ENCODE results near the gene KCNQ2.
"Not testable (repeated sequence)": the region's sequence is repeated elsewhere in the genome, so short reads cannot be mapped to it uniquely, and the experiment has no call there.

KCNQ2 gene

DNA sequence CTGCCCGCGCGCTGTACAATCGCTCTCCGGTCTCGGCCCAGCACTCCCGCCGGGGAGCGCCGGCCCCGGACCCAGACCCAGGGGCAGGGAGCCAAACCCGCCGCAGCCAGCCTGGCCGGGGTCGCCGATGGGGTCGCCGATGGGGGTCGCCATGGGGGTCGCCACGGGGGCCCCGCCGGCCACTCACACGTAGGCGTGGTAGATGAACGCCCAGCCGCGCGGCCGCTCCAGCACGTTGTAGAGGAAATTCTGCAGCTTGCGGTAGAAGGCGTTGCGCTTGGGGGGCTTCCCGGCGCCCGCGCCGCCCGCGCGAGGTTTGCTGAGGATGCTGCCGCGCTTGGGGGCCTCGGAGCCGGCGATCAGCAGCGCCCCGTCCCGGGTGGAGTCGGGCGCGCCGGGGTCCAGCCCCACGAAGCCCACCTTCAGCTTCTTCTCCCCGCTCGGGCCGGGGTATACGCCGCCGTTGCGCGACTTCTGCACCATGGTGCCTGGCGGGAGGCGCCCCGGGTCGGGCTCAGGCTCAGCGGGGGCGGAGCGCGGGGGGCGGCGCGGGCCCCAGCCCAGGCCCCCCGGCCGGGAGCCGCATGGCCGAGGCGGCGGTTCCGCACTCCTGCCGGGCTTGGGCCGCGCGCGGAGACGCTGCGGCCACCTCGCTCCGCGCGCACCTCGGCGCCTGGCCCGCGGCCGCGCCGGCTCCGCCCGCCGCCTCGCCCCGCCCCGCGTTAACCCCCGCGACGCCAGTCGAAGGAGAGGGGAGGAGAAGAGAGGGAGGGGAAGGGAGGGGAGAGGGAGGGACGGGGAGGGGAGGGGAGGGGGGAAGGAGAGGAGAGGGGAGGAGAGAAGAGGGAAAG, at the start of gene KCNQ2:
Gene KCNQ2 (minus strand): TSS at position 675 of the 851 bp plus-strand sequence. CDS start 192 bp downstream, at position 483.
- no peak for DNase-seq (ENCODE audit: low read depth)

DNA sequence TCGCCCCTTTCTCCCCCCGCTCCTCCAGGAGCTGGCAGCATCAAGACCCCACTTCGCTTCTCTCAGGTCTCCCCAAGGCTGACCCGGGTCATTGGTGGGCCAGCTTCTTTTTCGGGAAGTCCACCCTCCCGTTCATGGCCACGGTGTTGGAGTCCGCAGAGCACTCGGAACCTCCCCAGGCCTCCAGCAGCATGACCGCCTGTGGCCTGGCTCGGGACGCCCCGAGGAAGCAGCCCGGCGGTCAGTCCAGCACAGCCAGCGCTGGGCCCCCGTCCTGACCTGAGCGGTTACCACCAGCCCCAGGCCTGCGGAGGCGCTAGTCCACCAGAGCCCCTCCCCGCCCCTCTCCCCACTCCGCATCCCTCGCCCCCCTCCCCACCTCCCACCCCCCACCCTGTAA, 49.1 kb upstream of the KCNQ2 start:
- no peak for DNase-seq (ENCODE audit: low read depth)

DNA sequence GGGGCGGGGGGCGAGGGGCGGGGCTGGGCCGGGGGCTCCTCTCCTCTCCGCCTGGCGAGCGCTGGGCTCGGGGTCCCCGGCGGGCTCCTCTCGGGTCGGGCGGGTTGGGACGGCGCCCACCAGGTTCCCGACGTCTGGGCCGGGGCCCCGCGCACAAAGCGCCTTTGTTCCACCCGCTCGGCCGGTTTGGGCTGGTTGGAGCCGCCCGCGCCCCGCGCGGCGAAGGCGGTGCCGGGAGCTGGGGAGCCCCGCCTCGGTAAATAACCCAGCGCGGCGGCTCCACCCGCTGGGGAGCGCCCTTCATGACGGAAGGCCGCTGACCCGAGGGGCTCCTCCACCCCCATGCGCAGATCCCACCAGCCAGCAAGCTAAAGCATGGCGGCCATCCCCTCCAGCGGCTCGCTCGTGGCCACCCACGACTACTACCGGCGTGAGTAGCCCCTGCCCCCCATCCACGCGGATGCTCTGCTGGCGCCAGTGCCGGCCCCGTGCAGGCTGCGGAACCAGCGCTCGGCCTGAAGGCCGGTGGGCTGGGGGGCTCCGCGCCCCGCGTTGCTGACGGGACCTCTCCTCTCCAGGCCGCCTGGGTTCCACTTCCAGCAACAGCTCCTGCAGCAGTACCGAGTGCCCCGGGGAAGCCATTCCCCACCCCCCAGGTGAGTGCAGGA, 48.6 kb upstream of the KCNQ2 start:
- DNase-seq (ENCODE audit: low read depth), result peak; percentile 43

DNA sequence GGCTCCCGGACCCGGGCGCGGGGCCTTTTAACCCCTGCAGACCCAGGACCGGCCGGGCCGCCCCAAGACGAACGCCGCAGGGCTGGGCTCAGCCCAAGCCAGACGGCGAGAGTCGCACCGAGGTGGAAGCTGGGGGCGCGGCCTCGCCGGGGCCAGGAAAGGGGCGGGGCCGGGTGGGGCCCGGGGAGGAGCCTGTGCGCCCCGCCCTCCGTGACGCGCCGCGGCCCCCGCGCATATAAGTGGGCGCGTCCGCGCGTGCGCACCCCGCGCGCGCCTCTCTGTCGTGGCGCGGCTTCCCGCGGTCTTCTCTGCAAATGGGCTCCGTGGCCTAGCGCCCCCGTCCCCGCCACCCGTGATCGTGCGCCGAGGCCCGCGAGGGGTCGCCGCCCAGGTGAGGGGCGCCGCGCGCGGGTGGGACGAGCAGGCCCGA, 48.1 kb upstream of the KCNQ2 start, which contains the start of gene PPDPF:
Gene PPDPF (plus strand): TSS at position 262 of the 430 bp plus-strand sequence. CDS start 544 bp downstream, outside the sequence.
- DNase-seq (ENCODE audit: low read depth), result peak; percentile 52

DNA sequence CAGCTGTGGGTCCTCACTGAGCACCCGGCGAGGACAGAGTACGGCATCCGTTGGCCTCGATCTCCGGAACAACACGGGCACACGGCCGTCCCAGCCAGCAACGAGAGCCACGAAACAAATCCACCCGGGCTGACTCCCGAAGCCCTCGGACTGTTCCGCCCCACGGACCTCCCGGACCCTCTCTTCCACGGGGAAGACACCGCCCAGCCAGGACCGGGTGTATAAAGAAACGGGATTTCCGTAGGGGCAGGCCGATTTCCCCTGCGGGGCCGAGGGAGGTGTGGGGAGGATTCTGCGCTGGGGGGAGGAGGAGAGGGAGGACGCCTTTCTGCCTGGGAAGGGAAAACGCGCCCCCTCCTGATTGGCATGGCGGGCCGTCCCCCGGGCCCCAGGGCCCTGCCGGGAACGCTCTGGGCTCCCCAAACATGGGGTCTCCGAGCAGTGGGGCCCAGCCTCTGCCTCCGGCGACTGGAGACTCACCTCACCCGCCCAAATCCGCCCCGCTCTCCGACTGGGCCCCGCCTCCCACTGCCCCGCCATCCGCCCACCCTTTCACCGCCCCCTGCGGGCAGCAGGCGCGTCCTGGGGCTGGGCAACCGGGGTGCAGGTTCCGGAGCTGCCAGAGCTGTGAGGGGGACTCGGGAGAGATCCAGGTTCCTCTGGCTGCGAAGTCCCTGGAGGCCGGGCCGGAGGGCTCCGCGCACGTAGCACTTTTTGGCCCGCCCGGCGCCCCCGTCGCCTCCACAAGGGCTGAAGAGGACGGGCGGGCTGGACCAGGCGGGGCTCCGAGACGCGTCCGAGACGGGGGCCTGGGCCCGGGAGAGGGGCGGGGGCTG, 47.4 kb upstream of the KCNQ2 start:
- DNase-seq (ENCODE audit: low read depth), result no peak

DNA sequence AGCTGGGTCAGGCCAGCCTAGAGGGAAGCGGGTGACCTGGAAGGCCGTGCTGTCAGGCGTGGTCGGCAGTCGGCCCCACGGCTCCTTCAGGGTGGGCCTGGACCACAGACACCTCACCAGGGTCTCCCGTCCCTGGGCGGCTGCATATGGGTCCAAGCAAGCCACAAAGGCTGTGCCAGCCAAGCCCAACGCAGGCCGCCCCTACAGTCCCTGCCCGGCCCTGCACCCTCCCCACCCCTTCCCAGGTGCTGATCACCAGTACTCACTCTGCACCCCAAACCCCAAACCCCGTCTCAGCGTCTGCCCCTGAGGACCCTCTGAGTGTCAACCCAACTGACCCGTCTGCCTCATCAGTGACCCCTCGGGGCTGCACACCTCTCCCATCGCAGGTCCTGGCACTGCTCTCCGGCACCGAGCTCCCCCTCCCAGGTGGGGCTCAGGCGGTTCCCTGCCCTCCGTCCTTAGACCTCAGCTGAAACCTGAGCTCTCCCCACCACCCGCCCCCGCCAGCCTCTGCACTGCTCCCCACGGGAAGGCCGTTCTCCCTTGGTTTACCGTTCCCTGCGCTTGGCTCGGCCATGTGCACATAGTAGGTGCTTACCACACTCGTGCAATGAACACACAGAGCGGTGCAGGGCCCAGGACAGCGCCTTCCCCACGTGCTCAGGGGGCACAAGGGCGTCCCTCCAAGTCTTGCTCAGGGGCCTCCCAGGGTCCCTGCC, 46.7 kb upstream of the KCNQ2 start:
- DNase-seq (ENCODE audit: low read depth), result no peak

DNA sequence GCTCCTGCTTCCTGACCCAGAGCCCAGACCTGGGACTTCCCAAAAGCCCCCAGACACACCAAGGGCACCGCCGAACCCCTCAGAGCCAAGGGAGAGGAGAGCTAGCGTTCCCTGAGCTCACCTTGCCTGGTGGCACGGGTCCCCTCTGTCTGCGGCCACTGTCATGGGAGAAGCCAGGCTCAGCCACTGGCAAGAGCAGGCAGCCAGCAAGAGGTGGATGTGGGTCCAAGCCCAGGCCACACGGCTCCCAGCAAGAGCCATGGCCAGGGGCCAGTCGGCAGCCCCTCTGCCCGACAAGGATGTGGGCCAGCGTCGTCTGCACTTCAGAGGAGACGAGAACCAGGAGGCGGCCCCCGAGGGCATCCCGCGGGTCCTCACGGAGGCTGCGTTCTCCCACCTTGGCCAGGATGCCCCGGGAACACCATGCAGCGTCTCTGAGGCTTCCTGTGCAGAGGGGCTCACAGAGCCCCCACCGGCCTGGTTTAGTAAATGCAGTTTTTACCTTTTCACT, 46.0 kb upstream of the KCNQ2 start:
- no peak for DNase-seq (ENCODE audit: low read depth)

DNA sequence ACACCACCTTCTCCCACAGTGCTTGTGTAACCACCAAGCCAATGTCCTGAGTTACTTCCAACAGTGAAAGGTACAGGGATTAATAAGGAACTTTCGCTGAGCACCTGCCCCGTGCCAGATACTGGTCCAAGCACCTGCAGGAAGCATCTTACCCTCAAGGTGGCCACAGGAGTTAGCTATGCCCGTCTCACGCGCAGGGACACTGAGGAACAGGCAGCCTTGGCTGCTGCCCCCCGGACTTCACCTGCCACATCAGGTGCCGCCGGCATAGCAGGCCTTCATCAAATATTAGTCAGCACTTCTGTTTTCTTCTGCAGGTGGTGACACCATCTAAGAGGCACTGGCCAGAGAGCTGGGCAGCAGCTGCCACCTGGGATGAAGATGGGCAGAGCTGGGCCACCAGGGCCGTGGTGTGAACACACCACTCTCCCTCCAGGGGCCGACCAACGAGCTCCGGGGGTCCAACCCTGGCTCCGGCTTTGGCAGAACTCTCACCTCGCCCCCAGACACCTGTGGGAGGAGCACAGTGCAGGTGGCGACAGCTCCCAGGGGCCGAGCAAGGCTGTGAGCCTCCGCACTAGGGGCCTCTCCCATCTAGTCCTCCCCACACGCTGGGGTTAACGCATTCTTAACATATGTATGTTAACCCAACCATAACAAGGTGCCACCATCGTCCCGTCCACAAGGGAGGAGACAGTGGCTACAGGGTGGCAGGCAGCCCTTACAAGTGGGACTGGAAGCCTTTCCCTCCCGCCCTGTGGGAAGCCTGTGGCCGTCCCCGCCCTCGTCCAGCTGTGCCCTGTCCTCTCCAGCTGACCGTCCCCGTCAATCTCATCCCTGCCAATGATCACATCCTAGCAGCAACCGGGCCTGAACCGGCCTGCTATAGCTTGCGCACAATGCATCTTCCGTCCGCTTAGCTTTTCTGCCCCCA, 45.2 kb upstream of the KCNQ2 start:
- DNase-seq (ENCODE audit: low read depth), result no peak

DNA sequence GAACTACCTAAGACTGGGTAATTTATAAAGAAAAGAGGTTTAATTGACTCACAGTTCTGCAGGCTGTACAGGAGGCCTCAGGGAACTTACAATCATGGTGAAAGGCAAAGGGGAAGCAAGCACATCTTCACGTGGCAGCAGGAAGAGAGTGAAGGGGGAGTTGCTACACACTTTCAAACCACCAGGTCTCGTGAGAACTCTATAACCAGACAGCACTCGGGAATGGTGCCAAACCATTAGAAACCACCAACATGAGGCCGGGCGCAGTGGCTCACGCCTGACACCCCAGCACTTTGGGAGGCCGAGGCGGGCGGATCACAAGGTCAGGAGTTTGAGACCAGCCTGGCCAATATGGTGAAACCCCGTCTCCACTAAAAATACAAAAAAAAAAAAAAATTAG, 42.1 kb upstream of the KCNQ2 start:
- not testable (repeated sequence) for DNase-seq (ENCODE audit: low read depth)

DNA sequence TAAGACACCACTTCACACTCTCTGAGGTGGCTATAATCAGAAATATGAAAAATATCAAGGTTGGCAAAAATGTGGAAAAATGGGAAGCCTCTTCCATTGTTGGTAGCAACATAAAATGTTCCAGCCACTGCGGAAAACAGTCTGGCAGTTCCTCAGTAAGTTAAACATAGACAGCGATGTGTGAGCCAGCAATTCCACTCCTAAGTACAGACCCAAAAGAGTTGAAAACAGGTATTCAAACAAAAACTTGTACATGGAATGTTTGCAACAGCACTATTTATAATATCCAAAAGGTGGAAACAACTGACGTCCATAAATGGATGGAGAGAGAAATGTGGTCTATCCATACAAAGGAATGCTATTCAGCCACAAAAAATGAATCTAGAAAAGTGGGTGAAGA, 40.8 kb upstream of the KCNQ2 start:
- DNase-seq (ENCODE audit: low read depth), result no peak

DNA sequence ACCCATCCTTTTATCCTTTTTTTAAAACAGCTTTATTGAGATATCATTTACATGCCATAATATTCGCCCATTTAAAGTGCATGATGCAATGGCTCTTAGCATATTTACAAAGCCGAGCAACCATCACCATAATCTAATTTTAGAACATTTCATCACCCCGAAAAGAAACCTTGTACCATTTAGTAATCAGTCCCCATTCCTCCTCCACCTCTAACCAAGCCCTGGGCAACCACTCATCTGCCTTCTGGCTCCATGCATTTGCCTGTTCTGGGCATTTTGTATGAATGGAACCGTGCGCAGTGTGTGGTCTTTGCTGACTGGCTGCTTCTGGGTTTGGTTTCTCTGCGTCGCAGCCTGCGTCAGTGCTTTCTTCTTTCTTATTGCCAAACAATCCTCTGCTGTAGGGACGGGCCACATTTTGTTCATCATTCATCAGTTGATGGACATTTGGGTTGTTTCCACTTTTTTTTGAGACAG, 36.7 kb upstream of the KCNQ2 start:
- no peak for DNase-seq (ENCODE audit: low read depth)

DNA sequence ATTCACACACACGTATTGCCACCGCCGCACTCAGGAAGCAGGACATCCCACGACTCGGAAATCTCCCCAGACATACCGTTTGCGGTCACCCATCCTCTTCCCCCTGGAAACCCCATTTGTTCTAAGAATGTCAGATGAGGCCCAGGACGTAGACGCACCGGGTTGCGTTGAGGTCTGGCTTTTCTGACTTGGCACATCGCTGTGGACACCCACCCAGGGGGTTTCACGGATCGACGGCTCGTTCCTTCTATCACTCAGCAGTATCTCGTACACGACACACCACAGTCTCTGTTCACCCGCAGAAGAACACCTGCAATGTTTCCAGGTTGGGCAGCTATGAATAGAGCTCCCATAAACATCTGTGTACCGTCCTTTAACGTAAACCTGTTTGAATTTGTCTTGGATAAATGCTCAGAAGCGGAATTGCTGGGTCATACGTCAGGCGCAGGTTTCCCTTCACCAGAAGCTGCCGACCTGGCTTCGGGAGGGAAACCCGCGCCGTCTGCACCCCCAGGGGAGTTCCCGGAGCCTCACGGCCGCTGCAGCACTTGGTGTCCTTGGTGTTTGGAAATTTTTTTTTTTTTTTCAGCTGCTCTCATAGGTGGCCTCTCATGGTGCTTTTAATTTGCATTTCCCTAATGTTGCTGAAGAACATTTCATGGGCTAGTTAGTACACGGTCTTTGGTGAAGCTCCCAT, 35.8 kb upstream of the KCNQ2 start:
- no peak for DNase-seq (ENCODE audit: low read depth)

DNA sequence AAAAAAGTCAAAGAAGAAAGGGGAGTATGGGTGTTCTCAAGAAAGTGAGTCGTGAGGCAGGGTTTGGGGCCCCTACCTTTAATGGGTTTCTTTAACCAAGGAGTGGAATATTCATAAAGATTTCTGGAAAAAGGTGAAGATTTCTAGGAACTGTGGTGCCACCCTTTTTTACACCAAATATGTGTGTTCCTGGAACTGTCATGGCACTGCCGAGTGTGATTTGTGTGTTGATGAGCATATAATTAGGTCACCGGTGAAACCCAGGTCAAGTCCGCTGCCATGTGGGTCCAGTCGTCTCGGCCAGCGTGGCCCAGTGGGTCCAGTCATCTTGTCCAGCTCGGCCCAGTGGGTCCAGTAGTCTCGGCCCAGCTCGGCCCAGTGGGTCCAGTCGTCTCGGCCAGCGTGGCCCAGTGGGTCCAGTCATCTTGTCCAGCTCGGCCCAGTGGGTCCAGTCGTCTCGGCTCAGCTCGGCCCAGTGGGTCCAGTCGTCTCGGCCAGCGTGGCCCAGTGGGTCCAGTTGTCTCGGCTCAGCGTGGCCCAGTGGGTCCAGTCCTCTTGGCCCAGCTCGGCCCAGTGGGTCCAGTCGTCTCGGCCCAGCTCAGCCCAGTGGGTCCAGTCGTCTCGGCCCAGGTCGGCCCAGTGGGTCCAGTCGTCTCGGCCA, 34.8 kb upstream of the KCNQ2 start:
- no peak for DNase-seq (ENCODE audit: low read depth)

DNA sequence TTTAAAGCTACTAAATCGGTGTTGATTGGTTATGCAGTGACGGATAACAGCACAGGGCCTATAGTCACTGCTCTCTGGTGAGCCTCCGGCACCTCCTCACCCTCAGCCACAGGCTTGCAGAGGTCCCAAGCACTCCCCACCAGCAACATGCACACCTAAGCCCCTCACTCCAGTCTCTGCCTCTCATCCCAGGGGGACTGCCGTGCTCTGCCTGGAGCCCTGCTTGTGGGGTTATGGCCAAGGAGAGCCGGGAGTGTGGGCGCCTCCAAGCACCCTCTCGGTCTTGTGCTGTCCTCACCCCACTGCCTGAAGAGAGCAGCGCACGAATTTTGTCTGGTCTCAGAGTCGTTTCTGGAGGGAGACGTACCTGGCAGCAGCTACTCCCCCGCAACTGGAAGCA, 33.3 kb upstream of the KCNQ2 start:
- no peak for DNase-seq (ENCODE audit: low read depth)

DNA sequence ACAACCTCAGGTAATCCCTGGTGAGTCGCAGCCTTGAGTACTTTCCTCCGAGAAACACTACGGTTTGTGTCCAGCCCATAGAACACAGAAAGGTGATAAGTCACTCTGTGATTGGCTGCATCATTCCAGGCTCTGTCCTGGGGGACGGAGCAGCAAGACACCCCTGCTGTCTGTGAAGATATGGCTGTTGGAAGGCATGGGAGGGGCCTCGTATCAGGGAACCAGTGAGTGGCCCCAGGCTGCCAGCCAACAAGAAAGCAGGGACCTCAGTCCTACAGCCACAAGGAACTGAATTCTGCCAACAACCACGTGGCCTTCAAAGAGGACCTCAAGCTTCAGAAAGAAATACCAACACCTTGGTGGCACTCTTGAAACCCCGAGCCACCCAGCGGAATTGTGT, 32.8 kb upstream of the KCNQ2 start:
- DNase-seq (ENCODE audit: low read depth), result no peak

DNA sequence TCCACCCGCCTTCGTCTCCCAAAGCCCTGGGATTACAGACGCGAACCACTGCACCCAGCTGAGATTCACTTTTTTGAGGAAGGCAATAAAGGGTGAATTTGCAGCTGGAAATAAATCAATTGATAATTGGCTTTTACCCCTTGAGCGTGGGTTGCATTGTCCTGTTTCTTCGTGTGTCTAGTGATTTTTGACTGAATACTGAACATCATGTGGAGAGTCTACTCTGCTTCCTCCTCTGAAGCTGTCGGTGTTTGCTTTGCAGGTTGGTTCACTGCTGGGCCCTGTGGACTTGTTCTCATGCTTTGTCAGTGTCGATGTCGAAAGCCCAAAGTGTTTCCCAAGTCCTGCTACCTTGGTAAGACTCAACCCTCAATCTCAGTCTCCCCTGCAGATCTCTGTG, 32.2 kb upstream of the KCNQ2 start:
- no peak for DNase-seq (ENCODE audit: low read depth)

DNA sequence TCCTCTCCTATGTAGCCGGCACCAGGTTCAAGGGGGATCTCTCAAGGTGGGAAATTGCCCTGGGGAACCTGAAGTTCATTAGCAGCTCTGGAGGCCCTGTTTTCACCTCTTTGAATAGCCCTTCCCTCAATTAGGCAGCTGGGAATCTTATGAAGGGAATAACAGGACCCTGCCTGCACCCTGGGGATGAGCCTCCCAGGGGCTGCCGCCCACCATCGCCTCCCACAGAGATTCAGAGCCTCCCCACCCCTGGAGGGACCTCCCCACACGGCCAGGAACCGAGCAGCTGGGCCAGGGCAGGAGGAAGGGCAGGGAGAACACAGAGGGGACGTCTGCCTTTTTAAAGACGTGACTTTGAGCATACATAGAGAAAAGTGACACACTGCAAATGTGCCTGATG, 31.1 kb upstream of the KCNQ2 start:
- no peak for DNase-seq (ENCODE audit: low read depth)

DNA sequence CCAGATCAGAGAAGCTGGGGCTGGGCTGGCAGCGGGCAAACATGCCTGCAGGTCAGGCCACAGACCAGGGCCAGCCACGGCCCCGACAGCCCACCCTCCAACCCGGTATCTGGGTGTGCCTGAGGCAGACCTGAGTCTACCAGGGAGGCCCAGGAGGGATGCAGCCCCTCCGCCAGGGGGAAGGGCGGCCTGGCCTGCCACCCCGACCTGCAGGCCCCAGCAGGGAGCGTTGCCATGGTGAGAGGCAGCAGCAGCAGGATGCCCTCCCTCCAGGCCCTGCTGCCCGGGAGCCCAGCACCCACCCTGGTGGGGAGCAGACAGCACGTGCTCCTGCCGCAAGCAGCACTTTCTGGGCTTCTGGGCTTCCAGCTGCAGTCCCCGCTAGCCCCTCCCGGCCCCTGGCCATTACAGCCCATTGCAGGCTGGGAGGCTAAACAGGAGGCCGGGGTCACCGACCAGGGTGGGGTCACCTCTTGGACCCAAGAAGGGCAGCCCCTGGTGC, 30.3 kb upstream of the KCNQ2 start:
- no peak for DNase-seq (ENCODE audit: low read depth)
